Pons (tissue), 1 donor: Measurements from ENCODE around the gene FAM9C.
"Not testable (repeated sequence)": the region's sequence is repeated elsewhere in the genome, so short reads cannot be mapped to it uniquely, and the experiment has no call there.

Experiments used
- DNase-seq: peaks from one replicate; pipeline ENCODE4 v3.0.0-alpha.2; 2016; ENCODE audit warnings: low spot score

The FAM9C gene

GRCh38 chrX:13076176-13076961, 31.9 kb upstream of the FAM9C start:
- DNase-seq: no peak

GRCh38 chrX:13074297-13075262, 30.2 kb upstream of the FAM9C start:
- DNase-seq: no peak

GRCh38 chrX:13069771-13070416, 25.5 kb upstream of the FAM9C start:
- DNase-seq: no peak

- no peak for DNase-seq
These were observed 24.2 kb upstream of the FAM9C start for GRCh38 chrX:13068651-13069050.

GRCh38 chrX:13067773-13068172, 23.4 kb upstream of the FAM9C start:
- DNase-seq: no peak

GRCh38 chrX:13066391-13066790, 22.0 kb upstream of the FAM9C start:
- no peak for DNase-seq

GRCh38 chrX:13064599-13065143, 20.3 kb upstream of the FAM9C start:
- DNase-seq: peak; percentile 11

GRCh38 chrX:13063124-13063523, 18.7 kb upstream of the FAM9C start:
- not testable (repeated sequence) for DNase-seq

GRCh38 chrX:13062331-13062730, 17.9 kb upstream of the FAM9C start:
- not testable (repeated sequence) for DNase-seq

GRCh38 chrX:13061215-13061708, 16.8 kb upstream of the FAM9C start:
- DNase-seq: not testable (repeated sequence)

GRCh38 chrX:13059637-13060499, 15.4 kb upstream of the FAM9C start:
- no peak for DNase-seq

- DNase-seq: no peak
These were observed 11.1 kb upstream of the FAM9C start for GRCh38 chrX:13055486-13055885.

GRCh38 chrX:13053171-13053570, 8.8 kb upstream of the FAM9C start:
- no peak for DNase-seq

GRCh38 chrX:13051529-13052172, 7.2 kb upstream of the FAM9C start:
- peak; percentile 60 for DNase-seq

- no peak for DNase-seq
These were observed 6.7 kb upstream of the FAM9C start for GRCh38 chrX:13051167-13051528.

GRCh38 chrX:13050151-13050550, 5.7 kb upstream of the FAM9C start:
- DNase-seq: no peak

GRCh38 chrX:13048280-13048679, 3.9 kb upstream of the FAM9C start:
- DNase-seq: no peak

- no peak for DNase-seq
These were observed 3.3 kb upstream of the FAM9C start for GRCh38 chrX:13047759-13048158.

- DNase-seq: no peak
These were observed 1.9 kb upstream of the FAM9C start for GRCh38 chrX:13046141-13046855.

GRCh38 chrX:13043938-13044337, 482 bp downstream of the FAM9C start:
- no peak for DNase-seq
